GM23338 (cell line): ENCODE measurements around the gene TAF7. TPM values are rescaled to one million over a fixed set of nuclear protein-coding genes. Genes with fewer than 3 reads are reported as not detected.

Source experiments
- ATAC-seq: fragments of 200-7000 bp; cut with Tn5 transposase; 3 replicates; pipeline ENCODE4 v1.9.1; 2020
- DNase-seq: peaks from one replicate; pipeline ENCODE4 v3.0.0-alpha.2; 2015; ENCODE audit warnings: low spot score
- H2AFZ ChIP-seq: fragments of 200-600 bp; sonication (generic); 2 replicates; pipeline ENCODE4 v1.8.0; 2016; ENCODE audit warnings: antibody characterized with exemption, mild to moderate bottlenecking, moderate library complexity
- H3F3A ChIP-seq: fragments of 200-600 bp; sonication (generic); replicated peaks from 2 replicates; pipeline ENCODE4 v1.8.0; 2017; ENCODE audit warnings: antibody characterized with exemption, mixed run types, low read depth
- H3K27ac ChIP-seq: fragments of 200-600 bp; sonication (generic); 2 replicates; pipeline ENCODE4 v1.6.1; 2016; ENCODE audit warnings: low read depth
- H3K27me3 ChIP-seq: fragments of 200-600 bp; sonication (generic); 2 replicates; pipeline ENCODE4 v1.8.0; 2016; ENCODE audit warnings: mild to moderate bottlenecking, mixed run types, moderate library complexity; ENCODE audit not compliant: insufficient read depth
- H3K36me3 ChIP-seq: fragments of 200-600 bp; sonication (generic); 2 replicates; pipeline ENCODE4 v1.8.0; 2016; ENCODE audit warnings: mild to moderate bottlenecking; ENCODE audit not compliant: insufficient read depth
- H3K4me1 ChIP-seq: fragments of 200-600 bp; sonication (generic); 2 replicates; pipeline ENCODE4 v1.8.0; 2016; ENCODE audit warnings: mild to moderate bottlenecking, moderate library complexity; ENCODE audit not compliant: insufficient read depth
- H3K4me2 ChIP-seq: fragments of 200-600 bp; sonication (generic); 2 replicates; pipeline ENCODE4 v1.7.1; 2017; ENCODE audit warnings: mixed run types
- H3K4me3 ChIP-seq: fragments of 200-600 bp; sonication (generic); 2 replicates; pipeline ENCODE4 v1.6.1; 2016; ENCODE audit warnings: mixed run types
- H3K79me2 ChIP-seq: fragments of 200-600 bp; sonication (generic); replicated peaks from 2 replicates; pipeline ENCODE4 v1.8.0; 2017; ENCODE audit warnings: mild to moderate bottlenecking; ENCODE audit not compliant: insufficient read depth
- H3K9me2 ChIP-seq: fragments of 200-600 bp; sonication (generic); 2 replicates; pipeline ENCODE4 v1.8.0; 2017; ENCODE audit not compliant: insufficient read depth
- H4K20me1 ChIP-seq: fragments of 200-600 bp; sonication (generic); replicated peaks from 2 replicates; pipeline ENCODE4 v1.8.0; 2017; ENCODE audit warnings: mild to moderate bottlenecking; ENCODE audit not compliant: insufficient read depth
- H3K27ac Mint-ChIP-seq: 2 replicates; pipeline ENCODE4 v1.8.0; 2020; ENCODE audit warnings: inconsistent platforms, mild to moderate bottlenecking, moderate library complexity, mixed read lengths
- H3K27me3 Mint-ChIP-seq: 3 replicates; pipeline ENCODE4 v1.8.0; 2022; ENCODE audit warnings: low read depth, mild to moderate bottlenecking, moderate library complexity, mixed read lengths, inconsistent platforms; ENCODE audit not compliant: insufficient read depth, poor library complexity
- H3K36me3 Mint-ChIP-seq: 3 replicates; pipeline ENCODE4 v1.8.0; 2021; ENCODE audit warnings: low read depth, mild to moderate bottlenecking, inconsistent platforms, moderate library complexity, mixed read lengths
- H3K4me1 Mint-ChIP-seq: 3 replicates; pipeline ENCODE4 v1.8.0; 2020; ENCODE audit warnings: mild to moderate bottlenecking, inconsistent platforms, mixed read lengths
- H3K4me3 Mint-ChIP-seq: 3 replicates; pipeline ENCODE4 v1.8.0; 2021; ENCODE audit warnings: moderate library complexity, mild to moderate bottlenecking, inconsistent platforms, mixed read lengths
- H3K9me3 Mint-ChIP-seq: 3 replicates; pipeline ENCODE4 v1.8.0; 2020; ENCODE audit warnings: moderate library complexity, mild to moderate bottlenecking, inconsistent platforms, mixed read lengths
- EZH2 ChIP-seq: fragments of 200-600 bp; sonication (generic); IDR thresholded peaks from one replicate; pipeline ENCODE4 v1.8.0; 2017; ENCODE audit warnings: antibody characterized with exemption, mild to moderate bottlenecking, low read depth; ENCODE audit not compliant: unreplicated experiment
- NANOG ChIP-seq: IDR thresholded peaks from 2 replicates; pipeline ENCODE4 v1.6.1; 2016; ENCODE audit warnings: antibody characterized with exemption, borderline replicate concordance
- POLR2AphosphoS5 ChIP-seq: IDR thresholded peaks from 2 replicates; pipeline ENCODE4 v1.6.1; 2016; ENCODE audit warnings: antibody characterized with exemption, low read depth
- ZNF331 ChIP-seq: fragments of 250-450 bp; sonication (Bioruptor Pico); IDR thresholded peaks from 2 replicates; pipeline ENCODE4 v1.5.0; 2020; ENCODE audit warnings: low read depth, mild to moderate bottlenecking, moderate library complexity
- polyA plus RNA-seq: library from polyadenylated mRNA; unstranded; fragments of >200 nt; fragmentation: Nextera tagmentation; extraction: Ambion mirVana; gene quantifications from 2 replicates; pipeline ENCODE4 v1.2.1, GENCODE V29; 2016
- total RNA-seq: library from RNA; depleted of rRNA; stranded (reverse); fragments of >200 nt; shearing (Covaris generic); gene quantifications from 2 replicates; pipeline ENCODE4 v1.2.3, GENCODE V29; 2014
- TF ChIP-seq, protein P1 (sequence below): fragments of 250-450 bp; sonication (Bioruptor Pico); IDR thresholded peaks from 2 replicates; pipeline ENCODE4 v1.5.0; 2020; ENCODE audit warnings: mild to moderate bottlenecking, moderate library complexity
- TF ChIP-seq, protein P2 (sequence below), 2 experiments: fragments of 200-600 bp in 1 of 2; sonication (generic) in 1 of 2; conservative IDR thresholded peaks; 2 replicates each; pipeline versions ENCODE4 v1.5.1 to v1.6.1; 2016 to 2017; ENCODE audit warnings: antibody characterized with exemption in 2 of 2, low read depth in 2 of 2, mild to moderate bottlenecking in 2 of 2, moderate library complexity in 1 of 2

Gene TAF7
- total and polyA plus RNA-seq, 2 experiments from 2014 or later: 92.0 to 217 TPM

GRCh38 chr5:141306630-141307029, 14.0 kb downstream of the TAF7 start (continued):
- TF ChIP-seq, protein P1, sequence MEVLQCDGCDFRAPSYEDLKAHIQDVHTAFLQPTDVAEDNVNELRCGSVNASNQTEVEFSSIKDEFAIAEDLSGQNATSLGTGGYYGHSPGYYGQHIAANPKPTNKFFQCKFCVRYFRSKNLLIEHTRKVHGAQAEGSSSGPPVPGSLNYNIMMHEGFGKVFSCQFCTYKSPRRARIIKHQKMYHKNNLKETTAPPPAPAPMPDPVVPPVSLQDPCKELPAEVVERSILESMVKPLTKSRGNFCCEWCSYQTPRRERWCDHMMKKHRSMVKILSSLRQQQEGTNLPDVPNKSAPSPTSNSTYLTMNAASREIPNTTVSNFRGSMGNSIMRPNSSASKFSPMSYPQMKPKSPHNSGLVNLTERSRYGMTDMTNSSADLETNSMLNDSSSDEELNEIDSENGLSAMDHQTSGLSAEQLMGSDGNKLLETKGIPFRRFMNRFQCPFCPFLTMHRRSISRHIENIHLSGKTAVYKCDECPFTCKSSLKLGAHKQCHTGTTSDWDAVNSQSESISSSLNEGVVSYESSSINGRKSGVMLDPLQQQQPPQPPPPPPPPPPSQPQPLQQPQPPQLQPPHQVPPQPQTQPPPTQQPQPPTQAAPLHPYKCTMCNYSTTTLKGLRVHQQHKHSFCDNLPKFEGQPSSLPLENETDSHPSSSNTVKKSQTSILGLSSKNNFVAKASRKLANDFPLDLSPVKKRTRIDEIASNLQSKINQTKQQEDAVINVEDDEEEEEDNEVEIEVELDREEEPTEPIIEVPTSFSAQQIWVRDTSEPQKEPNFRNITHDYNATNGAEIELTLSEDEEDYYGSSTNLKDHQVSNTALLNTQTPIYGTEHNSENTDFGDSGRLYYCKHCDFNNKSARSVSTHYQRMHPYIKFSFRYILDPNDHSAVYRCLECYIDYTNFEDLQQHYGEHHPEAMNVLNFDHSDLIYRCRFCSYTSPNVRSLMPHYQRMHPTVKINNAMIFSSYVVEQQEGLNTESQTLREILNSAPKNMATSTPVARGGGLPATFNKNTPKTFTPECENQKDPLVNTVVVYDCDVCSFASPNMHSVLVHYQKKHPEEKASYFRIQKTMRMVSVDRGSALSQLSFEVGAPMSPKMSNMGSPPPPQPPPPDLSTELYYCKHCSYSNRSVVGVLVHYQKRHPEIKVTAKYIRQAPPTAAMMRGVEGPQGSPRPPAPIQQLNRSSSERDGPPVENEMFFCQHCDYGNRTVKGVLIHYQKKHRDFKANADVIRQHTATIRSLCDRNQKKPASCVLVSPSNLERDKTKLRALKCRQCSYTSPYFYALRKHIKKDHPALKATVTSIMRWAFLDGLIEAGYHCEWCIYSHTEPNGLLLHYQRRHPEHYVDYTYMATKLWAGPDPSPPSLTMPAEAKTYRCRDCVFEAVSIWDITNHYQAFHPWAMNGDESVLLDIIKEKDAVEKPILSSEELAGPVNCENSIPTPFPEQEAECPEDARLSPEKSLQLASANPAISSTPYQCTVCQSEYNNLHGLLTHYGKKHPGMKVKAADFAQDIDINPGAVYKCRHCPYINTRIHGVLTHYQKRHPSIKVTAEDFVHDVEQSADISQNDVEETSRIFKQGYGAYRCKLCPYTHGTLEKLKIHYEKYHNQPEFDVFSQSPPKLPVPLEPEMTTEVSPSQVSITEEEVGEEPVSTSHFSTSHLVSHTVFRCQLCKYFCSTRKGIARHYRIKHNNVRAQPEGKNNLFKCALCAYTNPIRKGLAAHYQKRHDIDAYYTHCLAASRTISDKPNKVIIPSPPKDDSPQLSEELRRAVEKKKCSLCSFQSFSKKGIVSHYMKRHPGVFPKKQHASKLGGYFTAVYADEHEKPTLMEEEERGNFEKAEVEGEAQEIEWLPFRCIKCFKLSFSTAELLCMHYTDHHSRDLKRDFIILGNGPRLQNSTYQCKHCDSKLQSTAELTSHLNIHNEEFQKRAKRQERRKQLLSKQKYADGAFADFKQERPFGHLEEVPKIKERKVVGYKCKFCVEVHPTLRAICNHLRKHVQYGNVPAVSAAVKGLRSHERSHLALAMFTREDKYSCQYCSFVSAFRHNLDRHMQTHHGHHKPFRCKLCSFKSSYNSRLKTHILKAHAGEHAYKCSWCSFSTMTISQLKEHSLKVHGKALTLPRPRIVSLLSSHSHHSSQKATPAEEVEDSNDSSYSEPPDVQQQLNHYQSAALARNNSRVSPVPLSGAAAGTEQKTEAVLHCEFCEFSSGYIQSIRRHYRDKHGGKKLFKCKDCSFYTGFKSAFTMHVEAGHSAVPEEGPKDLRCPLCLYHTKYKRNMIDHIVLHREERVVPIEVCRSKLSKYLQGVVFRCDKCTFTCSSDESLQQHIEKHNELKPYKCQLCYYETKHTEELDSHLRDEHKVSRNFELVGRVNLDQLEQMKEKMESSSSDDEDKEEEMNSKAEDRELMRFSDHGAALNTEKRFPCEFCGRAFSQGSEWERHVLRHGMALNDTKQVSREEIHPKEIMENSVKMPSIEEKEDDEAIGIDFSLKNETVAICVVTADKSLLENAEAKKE (CRISPR knock-in tag): no peak
- TF ChIP-seq EZH2: no peak
- TF ChIP-seq POLR2AphosphoS5: no peak
- no peak for TF ChIP-seq NANOG

DNA sequence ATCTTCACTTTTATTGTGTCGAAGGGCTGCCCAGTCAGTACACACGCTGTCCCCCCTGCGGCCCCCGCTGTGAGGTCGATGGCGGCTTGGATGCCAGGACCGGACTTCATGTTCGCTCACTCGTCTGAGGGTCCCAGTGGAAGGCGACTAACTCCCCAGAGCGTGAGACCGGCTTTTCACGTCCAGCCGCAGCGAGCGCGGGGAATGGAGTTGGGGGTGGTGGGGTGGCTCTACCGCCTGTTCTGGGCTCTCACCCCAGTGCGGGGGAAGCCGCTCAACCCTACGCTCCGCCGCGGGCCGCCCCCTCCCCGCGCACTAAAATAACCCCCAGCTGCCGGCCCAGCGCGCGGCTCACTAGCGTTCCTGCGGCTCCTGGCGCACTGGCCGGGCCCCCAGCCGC, 16.8 kb downstream of the TAF7 start, which contains the start of gene SLC25A2:
TSS of gene SLC25A2 (minus strand) at position 294 of the 400 bp plus-strand sequence. CDS start at position 110, 184 bp downstream.
- Mint-ChIP-seq H3K27ac (no peak within 1 kb of the TSS), H3K4me1 (no peaks in the 10 kb centered on the region), H3K27me3 (peaks cover 3% of the 10 kb centered on the region), H3K4me3 (no peak within 1 kb of the TSS), H3K36me3 (peaks cover 11% of the 10 kb centered on the region; the same call in 1 of the 3 replicates), H3K9me3 (peaks cover 35% of the 10 kb centered on the region)
- Histone ChIP-seq H3K9me2 (no peaks in the 10 kb centered on the region), H3K4me2 (no peak within 1 kb of the TSS), H4K20me1 (0 out of 2 replicates have a peak, but pooled peaks cover 6% of the 10 kb centered on the region), H3K36me3 (no peaks in the 10 kb centered on the region), H2AFZ (no peak within 1 kb of the TSS), H3F3A (no peaks in the 10 kb centered on the region), H3K27me3 (no peaks in the 10 kb centered on the region), H3K27ac (no peak within 1 kb of the TSS), H3K4me1 (no peaks in the 10 kb centered on the region), H3K4me3 (no peak within 1 kb of the TSS), H3K79me2 (no peaks in the 10 kb centered on the region)
- DNase-seq: no peak
- no peak for ATAC-seq
- TF ChIP-seq, protein P1 (CRISPR knock-in tag): no peak
- TF ChIP-seq, protein P2, sequence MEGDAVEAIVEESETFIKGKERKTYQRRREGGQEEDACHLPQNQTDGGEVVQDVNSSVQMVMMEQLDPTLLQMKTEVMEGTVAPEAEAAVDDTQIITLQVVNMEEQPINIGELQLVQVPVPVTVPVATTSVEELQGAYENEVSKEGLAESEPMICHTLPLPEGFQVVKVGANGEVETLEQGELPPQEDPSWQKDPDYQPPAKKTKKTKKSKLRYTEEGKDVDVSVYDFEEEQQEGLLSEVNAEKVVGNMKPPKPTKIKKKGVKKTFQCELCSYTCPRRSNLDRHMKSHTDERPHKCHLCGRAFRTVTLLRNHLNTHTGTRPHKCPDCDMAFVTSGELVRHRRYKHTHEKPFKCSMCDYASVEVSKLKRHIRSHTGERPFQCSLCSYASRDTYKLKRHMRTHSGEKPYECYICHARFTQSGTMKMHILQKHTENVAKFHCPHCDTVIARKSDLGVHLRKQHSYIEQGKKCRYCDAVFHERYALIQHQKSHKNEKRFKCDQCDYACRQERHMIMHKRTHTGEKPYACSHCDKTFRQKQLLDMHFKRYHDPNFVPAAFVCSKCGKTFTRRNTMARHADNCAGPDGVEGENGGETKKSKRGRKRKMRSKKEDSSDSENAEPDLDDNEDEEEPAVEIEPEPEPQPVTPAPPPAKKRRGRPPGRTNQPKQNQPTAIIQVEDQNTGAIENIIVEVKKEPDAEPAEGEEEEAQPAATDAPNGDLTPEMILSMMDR (conservative IDR thresholded peaks at IDR 0.05; ENCODE audit: low read depth in 2 of 2): no peak
- no peak for TF ChIP-seq EZH2
- TF ChIP-seq ZNF331 (CRISPR knock-in tag): no peak
